Stimulated activated CD4-positive, alpha-beta T cell treated with anti-CD3 and anti-CD28 coated beads, Interleukin-1b, Interleukin-23, amount 100 ng/mL, for 24 hours (primary cell): ENCODE data around the gene SPANXC.
"Not testable (repeated sequence)": the region's sequence is repeated elsewhere in the genome, so short reads cannot be mapped to it uniquely, and the experiment has no call there.

Experiments used
- DNase-seq, 4 experiments: peaks; one replicate each; pipeline ENCODE4 v3.0.0-alpha.2; 2020; ENCODE audit warnings: low read depth in 4 of 4, low spot score in 1 of 4

Gene SPANXC

GRCh38 chrX:141242417-141242816 is at the start of gene SPANXC:
Gene SPANXC (minus strand): TSS chrX:141242517. CDS start chrX:141242457, 60 bp downstream.
- not testable (repeated sequence) for DNase-seq

- no peak for DNase-seq
Measured at GRCh38 chrX:141279476-141279875, 37.2 kb upstream of the SPANXC start.

GRCh38 chrX:141278306-141278705 is 36.0 kb upstream of the SPANXC start:
- DNase-seq: no peak

GRCh38 chrX:141258080-141258479 is 15.8 kb upstream of the SPANXC start:
- DNase-seq: no peak

- no peak for DNase-seq
Measured at GRCh38 chrX:141221611-141222010, 20.7 kb downstream of the SPANXC start.

GRCh38 chrX:141220342-141221008 is 21.8 kb downstream of the SPANXC start:
- DNase-seq: no peak

- no peak for DNase-seq
Measured at GRCh38 chrX:141214196-141214595, 28.1 kb downstream of the SPANXC start.

GRCh38 chrX:141201962-141202361 is 40.4 kb downstream of the SPANXC start:
- no peak for DNase-seq
